Colon (tissue), 2 donors: ENCODE data around the gene GOLGA6L22.
"Not testable (repeated sequence)": the region's sequence is repeated elsewhere in the genome, so short reads cannot be mapped to it uniquely, and the experiment has no call there.

ENCODE experiments used
- FAIRE-seq: peaks from 2 replicates; lab custom pipeline; 2012; peaks lifted over from hg19 to GRCh38; lab: Jason Lieb, UNC
- donor health status: control.
- donor health status: control.

GOLGA6L22 gene

GRCh38 chr15:22458603-22459002, at the start of gene GOLGA6L22:
Gene GOLGA6L22, plus strand, starts transcription at chr15:22458903. Its CDS starts 91 bp downstream, at chr15:22458994.
- not testable (repeated sequence) for FAIRE-seq

- FAIRE-seq = not testable (repeated sequence)
Measured at GRCh38 chr15:22417288-22417687, 41.4 kb upstream of the GOLGA6L22 start.

- not testable (repeated sequence) for FAIRE-seq
Measured at GRCh38 chr15:22417795-22418194, 40.9 kb upstream of the GOLGA6L22 start.

- FAIRE-seq = not testable (repeated sequence)
Measured at GRCh38 chr15:22418212-22418611, 40.5 kb upstream of the GOLGA6L22 start.

- not testable (repeated sequence) for FAIRE-seq
Measured at GRCh38 chr15:22418666-22419065, 40.0 kb upstream of the GOLGA6L22 start.

GRCh38 chr15:22420340-22420739, 38.4 kb upstream of the GOLGA6L22 start:
- FAIRE-seq = not testable (repeated sequence)

- not testable (repeated sequence) for FAIRE-seq
Measured at GRCh38 chr15:22429426-22429825, 29.3 kb upstream of the GOLGA6L22 start.

GRCh38 chr15:22431687-22432086, 27.0 kb upstream of the GOLGA6L22 start:
- FAIRE-seq = not testable (repeated sequence)

- not testable (repeated sequence) for FAIRE-seq
Measured at GRCh38 chr15:22494490-22495113, 35.9 kb downstream of the GOLGA6L22 start.

- not testable (repeated sequence) for FAIRE-seq
Measured at GRCh38 chr15:22497200-22497599, 38.5 kb downstream of the GOLGA6L22 start.

GRCh38 chr15:22498220-22498925, 39.7 kb downstream of the GOLGA6L22 start:
- FAIRE-seq = not testable (repeated sequence)

GRCh38 chr15:22502272-22502671, 43.6 kb downstream of the GOLGA6L22 start:
- not testable (repeated sequence) for FAIRE-seq

- not testable (repeated sequence) for FAIRE-seq
Measured at GRCh38 chr15:22506959-22507358, 48.3 kb downstream of the GOLGA6L22 start.

- FAIRE-seq = not testable (repeated sequence)
Measured at GRCh38 chr15:22516140-22516539, 57.4 kb downstream of the GOLGA6L22 start.
